GM23248 (cell line): ENCODE measurements around the gene ADAD2. TPM values are rescaled to one million over a fixed set of nuclear protein-coding genes. Genes with fewer than 3 reads are reported as not detected.

Source experiments
- DNase-seq: peaks from one replicate; pipeline ENCODE4 v3.0.0-alpha.2; 2015
- H2AFZ ChIP-seq: fragments of 200-600 bp; sonication (generic); 2 replicates; pipeline ENCODE4 v1.6.1; 2016; ENCODE audit warnings: antibody characterized with exemption
- H3F3A ChIP-seq: fragments of 200-600 bp; sonication (generic); 2 replicates; pipeline ENCODE4 v1.6.1; 2016; ENCODE audit warnings: mild to moderate bottlenecking, antibody characterized with exemption, mixed run types; ENCODE audit not compliant: insufficient read depth
- H3K27ac ChIP-seq: fragments of 200-600 bp; sonication (generic); 2 replicates; pipeline ENCODE4 v1.5.1; 2016; ENCODE audit warnings: mild to moderate bottlenecking
- H3K27me3 ChIP-seq: fragments of 200-600 bp; sonication (generic); replicated peaks from 2 replicates; pipeline ENCODE4 v1.6.1; 2016; ENCODE audit warnings: mild to moderate bottlenecking; ENCODE audit not compliant: insufficient read depth
- H3K36me3 ChIP-seq: fragments of 200-600 bp; sonication (generic); 2 replicates; pipeline ENCODE4 v1.6.1; 2016; ENCODE audit warnings: low read depth, mild to moderate bottlenecking
- H3K4me1 ChIP-seq: fragments of 200-600 bp; sonication (generic); 2 replicates; pipeline ENCODE4 v1.6.1; 2016; ENCODE audit warnings: mild to moderate bottlenecking; ENCODE audit not compliant: insufficient read depth
- H3K4me2 ChIP-seq: fragments of 200-600 bp; sonication (generic); one replicate; pipeline ENCODE4 v1.6.1; 2016; ENCODE audit warnings: mild to moderate bottlenecking; ENCODE audit not compliant: unreplicated experiment
- H3K4me3 ChIP-seq: fragments of 200-600 bp; sonication (generic); 2 replicates; pipeline ENCODE4 v1.5.1; 2016; ENCODE audit warnings: mild to moderate bottlenecking
- H3K79me2 ChIP-seq: fragments of 200-600 bp; sonication (generic); 2 replicates; pipeline ENCODE4 v1.6.1; 2016; ENCODE audit warnings: mild to moderate bottlenecking; ENCODE audit not compliant: insufficient read depth
- H3K9ac ChIP-seq: fragments of 200-600 bp; sonication (generic); 2 replicates; pipeline ENCODE4 v1.6.1; 2016; ENCODE audit warnings: mild to moderate bottlenecking
- H3K9me2 ChIP-seq: fragments of 200-600 bp; sonication (generic); 2 replicates; pipeline ENCODE4 v1.6.1; 2016; ENCODE audit warnings: mixed run types, mild to moderate bottlenecking, moderate library complexity; ENCODE audit not compliant: insufficient read depth
- H3K9me3 ChIP-seq: fragments of 200-600 bp; sonication (generic); one replicate; pipeline ENCODE4 v1.6.1; 2017; ENCODE audit warnings: low read depth
- H4K20me1 ChIP-seq: fragments of 200-600 bp; sonication (generic); 2 replicates; pipeline ENCODE4 v1.6.0; 2016; ENCODE audit not compliant: insufficient read depth
- EZH2 ChIP-seq: fragments of 200-600 bp; sonication (generic); IDR thresholded peaks from 2 replicates; pipeline ENCODE4 v1.6.1; 2018; ENCODE audit warnings: antibody characterized with exemption, mild to moderate bottlenecking; ENCODE audit not compliant: insufficient read depth, poor library complexity, severe bottlenecking
- EZH2phosphoT487 ChIP-seq: fragments of 200-600 bp; sonication (generic); IDR thresholded peaks from 2 replicates; pipeline ENCODE4 v1.6.1; 2018; ENCODE audit warnings: antibody characterized with exemption, moderate library complexity, mild to moderate bottlenecking, low read depth; ENCODE audit not compliant: insufficient read depth
- WGBS, 2 experiments: methylation state at CpG; one replicate each; pipeline ENCODE4 v1.1.6; 2015 to 2017; ENCODE audit warnings: low lambda C conversion rate in 2 of 2, low coverage in 1 of 2; ENCODE audit errors: missing lambda C conversion rate in 2 of 2; 5-methylcytosine and 5-hydroxymethylcytosine counted together
- in situ Hi-C: fragments of 300-500 bp; cut with MboI; formaldehyde crosslinking; loops from 2 replicates; pipeline ENCODE4 v1.15.0; 2020
- polyA plus RNA-seq: library from polyadenylated mRNA; unstranded; fragments of >200 nt; fragmentation: Nextera tagmentation; extraction: Ambion mirVana; gene quantifications from 2 replicates; pipeline ENCODE4 v1.2.1, GENCODE V29; 2016
- total RNA-seq: library from RNA; depleted of rRNA; stranded (reverse); fragments of >200 nt; shearing (Covaris generic); gene quantifications from 2 replicates; pipeline ENCODE4 v1.2.3, GENCODE V29; 2014; rRNA removed

The ADAD2 gene
- total RNA-seq (not detected in 2 replicates), polyA plus RNA-seq (not detected in 2 replicates)

GRCh38 chr16:84190731-84191388 is at the start of gene ADAD2:
ADAD2 (plus strand) TSS chr16:84191157; CDS start chr16:84191231, 74 bp downstream.
- Histone ChIP-seq H3K4me3 (no peak within 1 kb of the TSS), H2AFZ (no peak within 1 kb of the TSS), H3K27ac (no peak within 1 kb of the TSS), H3K9me2 (no peaks in the 10 kb centered on the region), H3K36me3 (no peaks in the 10 kb centered on the region), H3K27me3 (no peaks in the 10 kb centered on the region), H4K20me1 (no peaks in the 10 kb centered on the region), H3K9ac (no peak within 1 kb of the TSS), H3F3A (no peaks in the 10 kb centered on the region), H3K4me1 (no peaks in the 10 kb centered on the region), H3K4me2 (no peak within 1 kb of the TSS), H3K9me3 (no peaks in the 10 kb centered on the region), H3K79me2 (peaks cover 9% of the 10 kb centered on the region)
- DNase-seq: no peak
- no peak for TF ChIP-seq EZH2phosphoT487
- TF ChIP-seq EZH2: no peak
- in situ Hi-C loops: no loop called here
- 82 to 88% methylated on average over 26 to 47 of the region's 47 CpGs for WGBS, 2 experiments

DNA sequence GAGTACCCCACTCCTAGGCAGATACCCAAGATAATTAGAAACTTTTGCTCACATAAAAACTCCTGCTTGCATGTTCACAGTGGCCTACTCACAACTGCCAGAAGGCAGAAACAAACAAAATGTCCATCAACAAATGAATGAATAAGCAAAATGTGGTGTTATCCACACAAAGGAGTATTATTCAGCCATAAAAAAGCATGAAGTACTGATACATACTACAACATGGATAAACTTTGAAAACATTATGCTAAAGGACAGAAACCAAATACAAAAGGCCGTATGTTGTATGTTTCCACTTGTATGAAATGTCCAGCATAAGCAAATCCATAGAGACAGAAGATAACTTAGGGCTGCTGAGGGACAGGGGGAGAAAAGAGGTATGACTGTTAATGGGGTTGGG is 47.9 kb upstream of the ADAD2 start:
- Histone ChIP-seq H3K9me3 (no peaks in the 10 kb centered on the region), H4K20me1 (no peaks in the 10 kb centered on the region), H3K4me1 (peaks cover 13% of the 10 kb centered on the region), H3K27ac (no peak overlapping the region), H3K9ac (no peak overlapping the region), H3K79me2 (peaks cover 53% of the 10 kb centered on the region), H3K9me2 (no peaks in the 10 kb centered on the region), H3K4me3 (no peak overlapping the region), H3K27me3 (no peaks in the 10 kb centered on the region; the same call in 1 of the 2 replicates), H3K36me3 (no peaks in the 10 kb centered on the region), H2AFZ (no peak overlapping the region), H3F3A (no peaks in the 10 kb centered on the region), H3K4me2 (no peak overlapping the region)
- in situ Hi-C loops: no loop called here
- WGBS, 2 experiments: 94 to 96% methylated on average over 1 of the region's 1 CpG
- TF ChIP-seq EZH2: no peak
- no peak for TF ChIP-seq EZH2phosphoT487
- no peak for DNase-seq

DNA sequence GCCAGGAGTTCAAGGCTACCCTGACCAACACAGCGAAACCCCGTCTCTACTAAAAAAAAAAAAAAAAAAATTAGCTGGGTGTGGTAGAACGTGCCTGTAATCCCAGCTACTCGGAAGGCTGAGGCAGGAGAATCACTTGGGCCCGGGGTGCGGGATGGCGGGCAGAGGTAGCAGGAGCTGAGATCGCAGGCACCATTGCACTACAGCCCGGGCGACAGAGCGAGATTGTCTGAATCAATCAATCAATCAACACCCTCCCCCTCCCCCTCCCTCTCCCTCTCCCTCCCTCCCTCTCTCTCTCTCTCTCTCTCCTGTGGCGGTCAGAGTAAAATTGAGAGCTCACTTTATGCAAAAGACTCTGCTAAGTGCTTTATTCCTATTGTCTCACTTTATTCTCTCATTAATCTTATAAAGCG is 47.2 kb upstream of the ADAD2 start:
- H3K4me2 ChIP-seq: peak overlapping the region; percentile 93
- in situ Hi-C loops: no loop called here
- H3K9ac ChIP-seq: peak overlapping the region; percentile 78
- no peak for TF ChIP-seq EZH2
- TF ChIP-seq EZH2phosphoT487: no peak
- peaks cover 51% of the 10 kb centered on the region for H3K79me2 ChIP-seq
- H3K4me1 ChIP-seq: peaks cover 9% of the 10 kb centered on the region
- DNase-seq: peak; percentile 21
- no peaks in the 10 kb centered on the region for H4K20me1 ChIP-seq
- WGBS, 2 experiments: 2 to 7% methylated on average over 10 to 13 of the region's 13 CpGs
- peak overlapping the region; percentile 87 for H3K4me3 ChIP-seq
- H3K27ac ChIP-seq: no peak overlapping the region
- H2AFZ ChIP-seq: peak overlapping the region; percentile 85
- H3K36me3 ChIP-seq: no peaks in the 10 kb centered on the region
- no peaks in the 10 kb centered on the region; the same call in 1 of the 2 replicates for H3K27me3 ChIP-seq
- no peaks in the 10 kb centered on the region for H3K9me2 ChIP-seq
- no peaks in the 10 kb centered on the region for H3K9me3 ChIP-seq
- no peaks in the 10 kb centered on the region for H3F3A ChIP-seq

- 1% methylated on average over 29 to 39 of the region's 39 CpGs for WGBS, 2 experiments
- peaks cover 3% of the 10 kb centered on the region for H3K4me1 ChIP-seq
- peak overlapping the region; percentile 78 for H3K9ac ChIP-seq
- peak overlapping the region; percentile 87 for H3K4me3 ChIP-seq
- H3K27ac ChIP-seq: 0 out of 2 replicates have a peak overlapping the region, but pooled peaks have one; percentile 7
- H3K4me2 ChIP-seq: peak overlapping the region; percentile 93
- no peaks in the 10 kb centered on the region for H3K9me2 ChIP-seq
- H3K9me3 ChIP-seq: no peaks in the 10 kb centered on the region
- H3F3A ChIP-seq: no peaks in the 10 kb centered on the region
- H3K27me3 ChIP-seq: no peaks in the 10 kb centered on the region; the same call in 1 of the 2 replicates
- no peak for TF ChIP-seq EZH2
- TF ChIP-seq EZH2phosphoT487: no peak
- H4K20me1 ChIP-seq: no peaks in the 10 kb centered on the region
- H3K79me2 ChIP-seq: peaks cover 48% of the 10 kb centered on the region
- H2AFZ ChIP-seq: peak overlapping the region; percentile 85
- H3K36me3 ChIP-seq: no peaks in the 10 kb centered on the region
- DNase-seq: peak; percentile 64
- in situ Hi-C loops: no loop called here
Observed at GRCh38 chr16:84144209-84144858, 46.6 kb upstream of the ADAD2 start.
